Epidermal melanocyte (primary cell): ENCODE results near the gene MRPL17.
"Not testable (repeated sequence)": the region's sequence is repeated elsewhere in the genome, so short reads cannot be mapped to it uniquely, and the experiment has no call there.

ENCODE experiments used
- DNase-seq: peaks from one replicate; pipeline ENCODE4 v3.0.0; 2011; ENCODE audit warnings: low spot score; ENCODE audit not compliant: insufficient read length

MRPL17 gene

DNA sequence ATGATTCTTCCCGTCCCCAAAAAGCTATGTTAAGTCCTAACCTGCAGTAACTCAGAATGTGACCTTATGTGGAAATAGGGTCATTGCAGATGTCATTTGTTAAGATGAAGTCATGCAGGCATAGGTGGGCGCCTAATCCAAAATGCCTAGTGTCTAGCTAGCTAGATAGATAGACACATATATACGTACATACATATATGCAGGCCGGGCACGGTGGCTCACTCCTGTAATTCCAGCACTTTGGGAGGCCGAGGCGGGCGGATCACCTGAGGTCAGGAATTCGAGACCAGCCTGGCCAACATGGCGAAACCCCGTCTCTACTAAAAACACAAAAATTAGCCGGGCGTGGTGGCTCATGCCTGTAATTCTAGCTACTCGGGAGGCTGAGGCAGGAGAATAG lies 928 bp upstream of the MRPL17 start:
- DNase-seq, result not testable (repeated sequence)

DNA sequence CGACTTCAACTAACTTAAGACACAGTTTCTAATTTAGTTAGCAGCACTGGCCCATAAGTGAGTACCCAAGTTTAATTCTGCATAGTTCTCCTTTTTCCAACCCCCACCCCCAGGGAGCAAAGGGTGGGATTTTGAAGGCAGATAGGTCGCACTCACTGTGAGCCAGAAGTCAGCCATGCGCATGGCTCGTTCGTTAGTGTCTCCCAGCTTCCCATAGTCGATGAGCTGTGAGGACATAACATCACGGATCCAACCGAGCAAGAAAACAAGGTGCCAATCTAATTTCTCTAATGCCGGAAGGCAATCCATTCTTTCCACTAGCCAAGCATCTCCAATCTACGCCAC lies 577 bp downstream of the MRPL17 start:
- DNase-seq, result no peak

DNA sequence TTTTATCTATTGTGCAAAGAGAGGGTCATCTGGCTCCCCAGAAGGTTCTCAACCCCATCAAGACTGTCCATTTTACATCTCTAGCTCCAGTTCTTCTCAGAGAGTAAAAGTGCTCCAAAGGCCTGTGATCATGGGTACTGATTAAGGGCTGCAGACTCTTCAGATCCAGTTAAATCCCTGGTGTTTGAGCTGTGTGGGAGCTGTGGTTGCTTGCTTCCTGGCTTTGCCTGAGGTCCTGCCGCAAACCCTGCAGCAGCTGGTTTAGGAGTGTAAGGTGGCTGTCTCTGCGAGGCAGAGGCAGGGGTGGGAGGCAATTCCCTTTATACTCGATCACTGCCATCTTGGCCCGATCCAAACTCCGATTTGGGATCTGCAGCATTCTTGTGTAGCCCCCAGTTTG lies 1.2 kb downstream of the MRPL17 start:
- no peak for DNase-seq

DNA sequence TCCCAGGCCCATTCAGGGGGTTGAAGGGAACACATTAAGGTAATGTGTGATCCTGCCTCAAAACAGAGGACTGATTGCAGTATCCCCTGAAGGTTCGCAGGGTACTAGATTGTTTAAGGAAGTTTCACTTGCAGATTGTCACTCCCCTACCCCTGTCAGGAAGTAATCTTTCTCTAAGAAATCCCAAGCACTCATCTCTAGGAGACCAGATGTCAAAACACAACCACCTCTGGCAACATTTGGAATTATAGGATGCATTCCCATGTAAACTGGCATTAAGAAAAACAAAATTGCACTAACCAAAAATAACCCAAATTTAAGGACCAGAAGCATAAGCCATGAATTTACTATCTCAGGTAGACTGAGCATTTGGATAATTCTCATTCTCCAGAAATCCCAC lies 1.6 kb downstream of the MRPL17 start:
- no peak for DNase-seq

DNA sequence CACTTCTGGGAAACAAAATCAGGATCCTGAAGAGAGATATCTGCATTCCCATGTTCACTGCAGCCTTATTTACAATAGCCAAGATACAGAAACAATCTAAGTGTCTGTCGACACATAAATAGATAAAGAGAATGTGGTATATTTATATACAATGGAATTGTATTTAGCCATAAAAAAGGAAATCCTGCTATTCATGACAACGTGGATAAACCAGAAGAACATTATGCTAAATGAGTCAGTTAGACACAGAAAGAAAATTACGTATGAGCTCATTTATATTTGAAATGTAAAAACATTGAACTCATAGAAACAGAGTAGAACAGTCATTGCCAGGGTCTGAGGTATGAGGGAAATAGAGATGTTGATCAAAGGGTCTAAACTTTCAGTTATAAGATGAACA lies 6.1 kb downstream of the MRPL17 start:
- no peak for DNase-seq

DNA sequence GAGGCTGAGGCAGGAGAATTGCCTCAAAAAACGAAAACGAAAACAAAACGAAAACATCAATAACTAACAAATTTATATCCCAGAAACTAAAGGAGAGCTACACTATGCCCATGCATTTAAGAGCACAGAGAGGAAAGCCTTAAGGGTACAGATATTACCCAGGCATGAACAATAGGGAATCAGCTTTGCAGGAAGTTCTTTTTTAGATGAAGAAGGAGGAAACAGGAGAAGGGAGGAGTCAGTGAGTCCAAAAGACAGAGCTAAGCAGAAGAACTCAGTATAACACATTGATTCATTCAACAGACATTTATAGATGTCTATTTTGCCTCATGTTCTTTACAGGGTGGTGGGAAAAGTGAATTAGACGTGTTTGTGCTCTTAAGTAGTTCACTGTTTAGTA lies 8.3 kb downstream of the MRPL17 start:
- DNase-seq, result no peak

GRCh38 chr11:6674219-6674597 lies 8.9 kb downstream of the MRPL17 start:
- DNase-seq, result no peak

DNA sequence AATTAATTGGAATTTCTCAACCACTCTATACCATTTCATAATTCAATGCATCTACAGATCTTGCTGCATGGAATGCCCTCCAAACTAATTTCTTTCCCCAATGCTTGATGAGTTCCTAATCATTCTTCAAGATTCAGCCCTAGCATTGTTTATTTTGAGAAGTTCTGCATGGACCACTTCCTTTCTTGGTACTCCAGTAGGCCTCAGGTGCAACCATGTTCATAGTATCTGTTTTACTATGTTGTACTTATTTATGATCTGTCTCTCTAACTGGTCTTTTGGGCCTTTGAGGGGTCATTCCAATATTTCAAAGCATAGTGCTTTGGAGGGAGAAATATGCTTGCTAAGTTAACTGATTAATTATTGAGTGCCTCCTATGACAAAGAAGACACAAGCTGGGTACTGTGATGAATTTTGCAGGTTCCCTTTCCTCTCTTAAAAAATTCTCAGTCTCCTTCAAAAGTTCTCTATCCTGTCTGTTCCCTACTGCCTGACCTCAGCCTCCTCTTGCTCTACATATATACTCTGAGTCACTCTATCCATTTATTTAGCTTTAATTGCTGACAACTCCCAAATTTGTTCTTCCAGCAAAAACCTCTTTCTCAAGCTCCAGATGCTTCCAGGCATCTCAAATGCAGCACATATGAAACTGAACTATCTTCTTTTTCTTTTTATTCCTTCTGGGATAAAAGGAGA lies 9.5 kb downstream of the MRPL17 start:
- DNase-seq, result no peak

GRCh38 chr11:6671991-6672390 lies 11.1 kb downstream of the MRPL17 start:
- DNase-seq, result no peak

DNA sequence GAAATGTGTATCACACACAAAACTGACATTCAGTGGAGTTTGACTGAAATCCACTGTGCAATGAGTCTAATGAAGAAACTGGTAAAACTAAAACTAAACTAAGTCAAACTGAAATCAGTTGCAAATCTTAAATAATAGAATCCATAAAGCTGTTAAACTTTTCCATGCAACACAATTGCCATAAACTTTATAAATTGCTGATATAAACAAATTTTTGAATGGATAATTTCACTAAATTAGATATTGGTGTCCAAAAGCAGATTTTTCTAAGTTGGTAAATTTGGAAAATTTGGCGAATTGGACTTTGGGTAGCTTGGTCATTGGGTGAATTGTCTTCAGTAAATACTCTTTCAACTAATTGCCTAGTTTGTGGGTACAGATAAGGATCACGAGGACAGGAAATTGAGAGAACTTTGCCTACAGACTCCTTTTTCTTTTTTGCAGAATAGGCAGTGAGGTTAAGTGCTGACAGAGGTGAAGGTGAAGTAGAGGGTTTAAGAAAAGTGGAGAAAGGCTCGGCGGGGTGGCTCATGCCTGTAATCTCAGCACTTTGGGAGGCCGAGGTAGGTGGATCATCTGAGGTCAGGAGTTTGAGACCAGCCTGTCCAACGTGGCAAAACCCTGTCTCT lies 12.8 kb downstream of the MRPL17 start:
- DNase-seq, result no peak

GRCh38 chr11:6667733-6668374 lies 15.3 kb downstream of the MRPL17 start:
- DNase-seq, result no peak

DNA sequence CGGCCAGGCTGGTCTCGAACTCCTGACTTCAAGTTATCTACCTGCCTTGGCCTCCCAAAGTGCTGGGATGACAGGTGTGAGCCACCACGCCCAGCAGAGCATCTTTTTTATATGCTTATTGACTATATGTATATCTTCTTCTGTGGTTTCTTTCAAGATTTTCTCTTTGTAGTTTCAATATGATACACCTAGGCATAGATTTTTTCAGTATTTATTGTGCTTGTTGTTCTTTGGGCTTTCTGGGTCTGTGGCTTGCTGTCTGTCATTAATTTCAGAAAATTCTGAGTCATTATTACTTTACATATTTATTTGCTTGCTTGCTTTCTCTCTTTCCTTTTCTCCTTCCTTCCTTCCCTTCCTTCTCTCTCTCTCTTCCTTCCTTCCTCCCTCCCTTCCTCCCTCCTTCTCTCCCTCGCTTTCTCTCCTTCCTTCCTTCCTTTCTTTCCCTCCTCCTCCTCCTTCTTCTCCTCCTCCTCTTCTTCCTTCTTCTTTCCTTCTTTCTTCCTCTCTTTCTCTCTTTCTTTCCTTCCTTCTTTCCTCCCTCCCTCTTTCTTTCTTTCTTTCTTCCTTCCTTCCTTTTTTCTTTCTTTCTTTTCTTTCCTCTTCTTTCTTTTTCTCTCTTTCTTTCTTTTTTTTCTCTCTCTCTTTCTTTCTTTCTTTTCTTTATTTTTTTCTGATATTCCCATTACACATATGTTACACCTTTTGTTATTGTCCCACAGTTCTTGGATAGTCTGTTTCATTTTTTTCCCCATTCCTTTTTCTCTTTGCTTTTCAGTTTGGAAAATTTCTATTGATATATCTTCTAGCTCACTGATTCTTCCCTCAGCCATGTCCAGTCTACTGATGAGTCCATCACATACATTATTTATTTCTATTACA lies 16.6 kb downstream of the MRPL17 start:
- DNase-seq, result no peak

DNA sequence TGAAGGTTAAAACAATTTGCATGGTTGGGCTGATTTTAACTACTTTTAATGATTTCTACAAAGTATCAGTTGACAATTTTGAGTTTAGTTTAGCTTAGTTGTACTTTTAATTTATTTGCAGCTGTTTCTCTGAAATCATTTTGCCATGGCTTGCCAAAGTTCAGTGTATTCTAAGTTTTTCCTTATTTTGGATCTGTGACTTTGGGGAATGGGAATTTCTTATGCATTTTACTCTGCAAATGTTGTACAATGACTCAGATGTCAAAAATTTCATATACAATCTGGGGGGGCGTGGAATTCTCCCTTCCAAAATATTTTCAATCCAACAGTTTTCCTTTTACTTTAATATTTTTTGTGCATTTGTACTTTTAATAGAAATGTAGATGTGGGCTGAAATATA lies 18.6 kb downstream of the MRPL17 start:
- no peak for DNase-seq

GRCh38 chr11:6663794-6664469 lies 19.2 kb downstream of the MRPL17 start:
- no peak for DNase-seq

DNA sequence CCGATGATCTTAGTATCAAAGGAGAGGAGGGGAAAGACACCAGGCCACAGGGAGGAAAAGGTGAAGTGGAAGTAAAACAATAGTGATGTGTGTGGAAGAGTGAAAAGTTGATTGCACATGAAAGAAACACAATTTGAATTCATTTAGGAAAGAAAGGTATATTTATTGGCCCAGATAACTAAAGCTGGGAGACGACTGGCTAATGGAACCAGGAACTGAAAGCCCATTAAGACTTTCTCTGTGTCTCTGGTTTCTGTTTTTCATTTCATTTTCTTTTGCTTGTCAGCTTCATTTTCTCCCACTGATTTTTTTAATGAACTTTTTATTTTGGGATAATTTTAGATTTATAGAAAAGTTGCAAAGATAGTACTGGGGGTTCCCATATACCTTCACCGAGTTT lies 22.4 kb downstream of the MRPL17 start:
- DNase-seq, result no peak

- no peak for DNase-seq
Measured at GRCh38 chr11:6658647-6659046, 24.5 kb downstream of the MRPL17 start.

DNA sequence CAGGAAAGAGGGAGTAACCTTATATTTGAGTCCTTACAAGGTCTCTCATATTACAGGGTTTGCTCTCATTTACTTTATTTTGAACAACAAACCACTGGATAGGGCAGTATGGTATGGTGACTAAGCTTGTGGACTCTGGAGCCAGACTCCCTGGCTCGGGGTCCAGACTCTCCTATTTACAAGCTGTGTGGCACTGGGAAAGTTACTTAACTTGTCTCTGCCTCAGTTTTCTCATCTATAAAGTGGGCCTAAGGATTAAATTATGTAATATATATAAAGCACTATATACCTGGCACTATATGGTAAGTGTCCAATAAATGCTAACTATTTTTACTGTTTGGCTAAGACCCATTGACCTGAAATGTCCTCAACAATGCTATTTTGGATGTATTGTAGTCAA lies 25.8 kb downstream of the MRPL17 start:
- DNase-seq, result no peak

DNA sequence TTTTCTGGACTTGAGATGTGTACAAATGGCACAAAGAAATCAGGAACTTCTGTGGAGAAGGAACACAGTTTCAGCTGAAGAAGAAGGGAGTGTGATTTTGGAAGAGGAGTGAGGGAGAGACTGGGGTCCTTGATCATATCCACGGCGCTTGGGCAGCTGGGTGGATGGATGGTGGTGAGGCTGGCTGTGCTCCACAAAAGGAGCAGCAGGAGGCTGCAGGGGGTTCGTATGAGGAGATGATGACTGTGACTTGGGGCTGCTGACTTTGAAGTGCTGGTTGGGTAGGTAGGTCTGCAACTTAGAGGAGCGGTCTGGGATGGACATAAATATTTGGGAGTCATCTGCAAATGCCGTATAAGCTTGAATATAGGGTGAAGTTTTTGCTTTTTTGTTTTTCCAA lies 26.2 kb downstream of the MRPL17 start:
- no peak for DNase-seq

GRCh38 chr11:6656584-6656915 lies 26.6 kb downstream of the MRPL17 start:
- no peak for DNase-seq

- DNase-seq, result no peak
Measured at GRCh38 chr11:6655790-6656583, 27.2 kb downstream of the MRPL17 start, which contains the start of gene DCHS1. DCHS1 (minus strand) TSS chr11:6655809; CDS start chr11:6641613, 14,196 bp downstream.
